ENCODE measurements around the gene PFDN1. TPM values are rescaled to one million over a fixed set of nuclear protein-coding genes. Genes with fewer than 3 reads are reported as not detected.

PFDN1 gene
- total RNA-seq, 6 experiments from 2014 or later, result 9.8 to 30.8 (median 14.7) TPM

- Histone ChIP-seq H3K27me3 (no peaks in the 10 kb centered on the region), H3K4me3 (no peak overlapping the region), H3K9me3 (no peaks in the 10 kb centered on the region), H3K27ac (no peak overlapping the region), H3K36me3 (no peaks in the 10 kb centered on the region), H3K4me1 (peaks cover 0 to 14% (median 3%) of the 10 kb centered on the region in 4 donors)
- TF ChIP-seq, protein P1, sequence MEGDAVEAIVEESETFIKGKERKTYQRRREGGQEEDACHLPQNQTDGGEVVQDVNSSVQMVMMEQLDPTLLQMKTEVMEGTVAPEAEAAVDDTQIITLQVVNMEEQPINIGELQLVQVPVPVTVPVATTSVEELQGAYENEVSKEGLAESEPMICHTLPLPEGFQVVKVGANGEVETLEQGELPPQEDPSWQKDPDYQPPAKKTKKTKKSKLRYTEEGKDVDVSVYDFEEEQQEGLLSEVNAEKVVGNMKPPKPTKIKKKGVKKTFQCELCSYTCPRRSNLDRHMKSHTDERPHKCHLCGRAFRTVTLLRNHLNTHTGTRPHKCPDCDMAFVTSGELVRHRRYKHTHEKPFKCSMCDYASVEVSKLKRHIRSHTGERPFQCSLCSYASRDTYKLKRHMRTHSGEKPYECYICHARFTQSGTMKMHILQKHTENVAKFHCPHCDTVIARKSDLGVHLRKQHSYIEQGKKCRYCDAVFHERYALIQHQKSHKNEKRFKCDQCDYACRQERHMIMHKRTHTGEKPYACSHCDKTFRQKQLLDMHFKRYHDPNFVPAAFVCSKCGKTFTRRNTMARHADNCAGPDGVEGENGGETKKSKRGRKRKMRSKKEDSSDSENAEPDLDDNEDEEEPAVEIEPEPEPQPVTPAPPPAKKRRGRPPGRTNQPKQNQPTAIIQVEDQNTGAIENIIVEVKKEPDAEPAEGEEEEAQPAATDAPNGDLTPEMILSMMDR (IDR thresholded peaks at IDR 0.05), result no peak
- TF ChIP-seq POLR2A (IDR thresholded peaks at IDR 0.05), result no peak
- WGBS (ENCODE audit: insufficient coverage, low coverage, low lambda C conversion rate, missing lambda C conversion rate), result 80% methylated on average over 1 of the region's 1 CpG
- intact Hi-C loops (cut with DNase I), result no loop called here
- DNase-seq (no peak), ATAC-seq (no peak)
Measured at GRCh38 chr5:140305471-140305870, 2.6 kb upstream of the PFDN1 start.

GRCh38 chr5:140303966-140304365, 1.1 kb upstream of the PFDN1 start:
- no peaks in the 10 kb centered on the region for H3K27me3 ChIP-seq
- H3K4me3 ChIP-seq, result no peak overlapping the region
- H3K4me1 ChIP-seq, result peaks cover 0 to 14% (median 3%) of the 10 kb centered on the region in 4 donors
- WGBS (ENCODE audit: insufficient coverage, low coverage, low lambda C conversion rate, missing lambda C conversion rate), result 81% methylated on average over 14 of the region's 15 CpGs
- ATAC-seq, result no peak
- H3K27ac ChIP-seq, result no peak overlapping the region
- H3K9me3 ChIP-seq, result no peaks in the 10 kb centered on the region
- no peak for DNase-seq
- intact Hi-C loops (cut with DNase I), result no loop called here
- TF ChIP-seq, protein P1 (IDR thresholded peaks at IDR 0.05), result no peak
- no peak for TF ChIP-seq POLR2A (IDR thresholded peaks at IDR 0.05)
- H3K36me3 ChIP-seq, result no peaks in the 10 kb centered on the region

- Histone ChIP-seq H3K27ac (no peak overlapping the region), H3K4me1 (peaks cover 0 to 14% (median 3%) of the 10 kb centered on the region in 4 donors), H3K9me3 (no peaks in the 10 kb centered on the region), H3K27me3 (no peaks in the 10 kb centered on the region), H3K4me3 (no peak overlapping the region), H3K36me3 (no peaks in the 10 kb centered on the region)
- ATAC-seq (peak in 1 of 4 donors; percentile 13), DNase-seq (no peak)
- 21% methylated on average over 1 of the region's 1 CpG for WGBS (ENCODE audit: insufficient coverage, low coverage, low lambda C conversion rate, missing lambda C conversion rate)
- TF ChIP-seq POLR2A (IDR thresholded peaks at IDR 0.05), result no peak
- TF ChIP-seq, protein P1 (IDR thresholded peaks at IDR 0.05), result no peak
- intact Hi-C loops (cut with DNase I), result no loop called here
Measured at GRCh38 chr5:140301136-140301535, 1.8 kb downstream of the PFDN1 start.

DNA sequence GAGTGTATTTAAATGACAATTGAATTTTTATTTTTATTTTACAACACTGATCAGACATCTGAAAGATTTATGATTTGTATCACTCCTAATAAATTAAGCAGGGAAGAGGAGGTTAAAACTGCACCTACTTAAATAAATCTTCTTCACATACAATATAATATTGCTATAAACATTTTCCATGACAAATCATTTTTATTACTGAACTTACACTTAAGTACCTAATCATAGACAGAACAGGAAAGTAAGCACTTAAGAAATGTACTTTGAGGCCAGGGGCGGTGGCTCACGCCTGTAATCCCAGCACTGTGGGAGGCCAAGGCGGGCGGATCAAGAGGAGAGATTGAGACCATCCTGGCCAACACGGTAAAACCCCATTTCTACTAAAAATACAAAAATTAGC, 3.8 kb downstream of the PFDN1 start:
- H3K36me3 ChIP-seq, result no peaks in the 10 kb centered on the region
- intact Hi-C loops (cut with DNase I), result no loop called here
- H3K27me3 ChIP-seq, result no peaks in the 10 kb centered on the region
- no peak overlapping the region for H3K27ac ChIP-seq
- H3K4me3 ChIP-seq, result no peak overlapping the region
- no peak for TF ChIP-seq POLR2A (IDR thresholded peaks at IDR 0.05)
- TF ChIP-seq, protein P1 (IDR thresholded peaks at IDR 0.05), result no peak
- peaks cover 0 to 14% (median 3%) of the 10 kb centered on the region in 4 donors for H3K4me1 ChIP-seq
- DNase-seq (no peak), ATAC-seq (no peak)
- WGBS (ENCODE audit: insufficient coverage, low coverage, low lambda C conversion rate, missing lambda C conversion rate), result 94% methylated on average over 5 of the region's 5 CpGs
- H3K9me3 ChIP-seq, result no peaks in the 10 kb centered on the region

- WGBS (ENCODE audit: insufficient coverage, low coverage, low lambda C conversion rate, missing lambda C conversion rate), result 11% methylated on average over 1 of the region's 1 CpG
- Histone ChIP-seq H3K4me1 (peaks cover 0 to 22% (median 3%) of the 10 kb centered on the region in 4 donors), H3K27me3 (no peaks in the 10 kb centered on the region), H3K27ac (no peak overlapping the region), H3K9me3 (no peaks in the 10 kb centered on the region), H3K4me3 (no peak overlapping the region), H3K36me3 (no peaks in the 10 kb centered on the region)
- DNase-seq (no peak), ATAC-seq (no peak)
- intact Hi-C loops (cut with DNase I), result no loop called here
- TF ChIP-seq, protein P1 (IDR thresholded peaks at IDR 0.05), result no peak
- TF ChIP-seq POLR2A (IDR thresholded peaks at IDR 0.05), result no peak
Measured at GRCh38 chr5:140298183-140298601, 4.7 kb downstream of the PFDN1 start.
